ENCODE data around the gene TTLL7.
A peak's percentile ranks its signal among the peaks of the same experiment; 100 is the strongest.

TTLL7 gene, protein sequence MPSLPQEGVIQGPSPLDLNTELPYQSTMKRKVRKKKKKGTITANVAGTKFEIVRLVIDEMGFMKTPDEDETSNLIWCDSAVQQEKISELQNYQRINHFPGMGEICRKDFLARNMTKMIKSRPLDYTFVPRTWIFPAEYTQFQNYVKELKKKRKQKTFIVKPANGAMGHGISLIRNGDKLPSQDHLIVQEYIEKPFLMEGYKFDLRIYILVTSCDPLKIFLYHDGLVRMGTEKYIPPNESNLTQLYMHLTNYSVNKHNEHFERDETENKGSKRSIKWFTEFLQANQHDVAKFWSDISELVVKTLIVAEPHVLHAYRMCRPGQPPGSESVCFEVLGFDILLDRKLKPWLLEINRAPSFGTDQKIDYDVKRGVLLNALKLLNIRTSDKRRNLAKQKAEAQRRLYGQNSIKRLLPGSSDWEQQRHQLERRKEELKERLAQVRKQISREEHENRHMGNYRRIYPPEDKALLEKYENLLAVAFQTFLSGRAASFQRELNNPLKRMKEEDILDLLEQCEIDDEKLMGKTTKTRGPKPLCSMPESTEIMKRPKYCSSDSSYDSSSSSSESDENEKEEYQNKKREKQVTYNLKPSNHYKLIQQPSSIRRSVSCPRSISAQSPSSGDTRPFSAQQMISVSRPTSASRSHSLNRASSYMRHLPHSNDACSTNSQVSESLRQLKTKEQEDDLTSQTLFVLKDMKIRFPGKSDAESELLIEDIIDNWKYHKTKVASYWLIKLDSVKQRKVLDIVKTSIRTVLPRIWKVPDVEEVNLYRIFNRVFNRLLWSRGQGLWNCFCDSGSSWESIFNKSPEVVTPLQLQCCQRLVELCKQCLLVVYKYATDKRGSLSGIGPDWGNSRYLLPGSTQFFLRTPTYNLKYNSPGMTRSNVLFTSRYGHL

GRCh38 chr1:83998498-83999315, at the start of gene TTLL7:
Gene TTLL7, minus strand, starts transcription at chr1:83999132. Its CDS starts 46,921 bp downstream, at chr1:83952211.
- no peak within 1 kb of the TSS for H3K27ac ChIP-seq
- DNase-seq (ENCODE audit: low read depth, low spot score) = no peak

GRCh38 chr1:84042461-84042860, 43.5 kb upstream of the TTLL7 start:
- H3K27ac ChIP-seq = no peak overlapping the region
- no peak for DNase-seq (ENCODE audit: low read depth, low spot score)

DNA sequence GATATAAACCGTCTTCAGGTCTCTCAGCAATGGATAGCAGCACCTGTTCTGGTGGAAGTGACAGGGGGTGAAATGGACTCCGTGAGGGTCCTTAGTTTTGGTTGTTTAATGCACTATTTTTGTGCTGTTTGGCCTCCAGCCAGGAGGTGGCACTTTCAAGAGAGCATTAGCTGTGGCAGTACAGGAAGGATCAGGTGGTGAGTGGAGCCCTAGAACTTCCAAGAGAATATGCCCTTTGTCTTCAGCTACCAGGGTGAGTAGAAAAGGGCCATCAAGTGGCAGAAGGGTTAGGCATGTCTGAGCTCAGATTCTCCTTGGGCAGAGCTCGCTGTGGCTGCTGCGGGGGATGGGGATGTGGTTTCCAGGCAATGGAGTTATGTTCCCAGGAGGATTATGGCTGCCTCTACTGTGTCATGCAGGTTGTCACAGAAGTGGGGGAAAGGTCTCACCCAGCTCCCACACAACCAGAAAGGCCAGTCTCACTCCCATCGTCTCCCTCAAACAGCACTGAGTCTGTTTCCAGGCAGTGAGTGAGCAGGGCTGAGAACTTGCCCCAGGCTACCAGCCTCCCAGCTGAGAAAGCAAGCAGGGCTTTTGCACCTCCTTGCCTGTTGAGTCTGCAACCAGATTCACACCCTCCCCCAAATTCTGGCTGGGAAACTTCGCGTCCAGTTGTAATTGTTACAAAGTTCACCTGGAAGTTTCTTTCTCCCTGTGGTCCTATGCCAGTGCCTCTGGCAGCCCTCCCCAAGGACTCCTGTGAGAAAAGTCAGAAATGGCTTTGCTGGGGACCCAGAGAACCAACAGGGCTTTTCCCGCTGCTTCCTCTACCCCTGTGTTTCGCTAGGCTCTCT, 39.1 kb upstream of the TTLL7 start:
- peak; percentile 36 for DNase-seq (ENCODE audit: low read depth, low spot score)

DNA sequence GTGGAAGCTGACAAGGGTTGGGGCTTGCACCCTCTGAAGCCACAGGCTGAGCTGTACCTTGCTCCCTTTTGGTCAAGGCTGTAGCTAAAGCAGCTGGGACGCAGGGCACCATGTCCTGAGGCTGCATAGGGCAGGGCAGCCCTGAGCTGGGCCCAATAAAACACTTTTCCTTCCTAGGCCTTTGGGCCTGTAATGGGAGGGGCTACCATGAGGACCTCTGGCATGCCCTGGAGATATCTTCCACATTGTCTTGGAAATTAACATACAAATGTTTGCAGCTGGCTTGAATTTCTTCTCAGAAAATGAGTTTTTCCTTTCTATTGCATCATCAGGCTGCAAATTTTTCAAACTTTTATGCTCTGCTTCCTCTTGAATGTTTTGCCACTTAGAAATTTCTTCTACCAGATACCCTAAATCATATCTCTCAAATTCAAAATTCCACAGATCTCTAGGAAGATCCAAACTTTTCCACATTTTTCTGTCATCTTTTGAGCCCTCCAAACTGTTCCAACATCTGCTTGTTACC, 32.9 kb upstream of the TTLL7 start:
- no peak overlapping the region for H3K27ac ChIP-seq
- DNase-seq (ENCODE audit: low read depth, low spot score) = no peak

More for the DNA sequence above, 39.1 kb upstream of the TTLL7 start:
- H3K27ac ChIP-seq = no peak overlapping the region

DNA sequence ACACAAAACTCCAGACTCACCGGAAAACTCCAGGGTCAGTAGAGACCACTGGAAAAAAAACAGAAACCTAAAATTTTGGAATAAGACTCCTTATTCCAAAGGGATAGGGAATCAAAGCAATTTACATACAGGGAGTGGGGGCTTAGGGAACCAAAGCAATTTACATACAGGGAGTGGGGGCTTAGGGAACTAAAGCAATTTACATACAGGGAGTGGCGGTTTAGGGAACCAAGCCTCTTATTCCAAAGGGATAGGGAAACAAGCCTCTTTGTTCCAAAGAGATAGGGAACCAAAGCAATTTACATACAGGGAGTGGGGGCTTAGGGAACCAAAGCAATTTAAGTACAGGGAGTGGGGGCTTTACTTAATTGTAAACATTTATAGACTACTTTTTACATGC, 28.4 kb upstream of the TTLL7 start:
- H3K27ac ChIP-seq = no peak overlapping the region
- no peak for DNase-seq (ENCODE audit: low read depth, low spot score)

GRCh38 chr1:84025966-84026365, 27.0 kb upstream of the TTLL7 start:
- no peak overlapping the region for H3K27ac ChIP-seq
- no peak for DNase-seq (ENCODE audit: low read depth, low spot score)

GRCh38 chr1:84021822-84022221, 22.9 kb upstream of the TTLL7 start:
- no peak for DNase-seq (ENCODE audit: low read depth, low spot score)
- H3K27ac ChIP-seq = no peak overlapping the region

DNA sequence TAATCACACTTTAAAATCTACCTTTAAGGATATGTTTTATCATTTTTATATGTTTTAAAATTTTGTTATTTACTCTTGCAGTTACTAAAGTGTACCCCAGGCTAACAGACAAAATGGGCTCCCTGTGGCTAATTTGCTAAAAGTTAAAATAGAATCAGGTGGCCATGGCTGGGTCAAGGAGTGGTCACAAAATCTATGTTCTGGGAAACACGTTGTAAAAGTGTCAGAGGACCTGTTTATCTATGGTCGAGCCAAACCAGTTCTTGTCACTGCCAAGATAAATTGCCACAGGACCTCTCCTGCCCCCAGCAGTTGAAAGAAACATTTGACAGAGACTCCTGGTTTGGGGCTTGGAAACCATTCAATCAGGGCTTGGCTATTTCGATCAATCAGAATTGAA, 21.2 kb upstream of the TTLL7 start:
- H3K27ac ChIP-seq = no peak overlapping the region
- no peak for DNase-seq (ENCODE audit: low read depth, low spot score)

DNA sequence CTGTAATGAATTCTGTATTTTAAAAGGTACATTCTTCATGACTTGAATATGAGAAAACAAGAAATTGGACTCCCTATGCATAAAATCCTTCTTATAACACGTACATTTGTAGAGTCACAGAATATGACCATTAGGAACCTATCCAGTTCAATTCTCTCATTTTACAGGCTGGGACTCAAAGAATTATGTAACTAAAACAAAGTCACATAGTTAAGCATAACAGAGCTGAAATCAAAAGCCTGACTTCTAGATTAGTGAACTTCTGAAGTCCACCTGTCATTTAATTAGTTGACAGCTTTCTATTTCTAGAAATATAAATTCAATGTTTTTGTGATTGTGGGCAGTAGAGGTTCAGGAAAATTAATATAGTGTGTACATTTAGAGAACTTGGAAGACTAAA, 20.3 kb upstream of the TTLL7 start:
- DNase-seq (ENCODE audit: low read depth, low spot score) = no peak
- no peak overlapping the region for H3K27ac ChIP-seq

DNA sequence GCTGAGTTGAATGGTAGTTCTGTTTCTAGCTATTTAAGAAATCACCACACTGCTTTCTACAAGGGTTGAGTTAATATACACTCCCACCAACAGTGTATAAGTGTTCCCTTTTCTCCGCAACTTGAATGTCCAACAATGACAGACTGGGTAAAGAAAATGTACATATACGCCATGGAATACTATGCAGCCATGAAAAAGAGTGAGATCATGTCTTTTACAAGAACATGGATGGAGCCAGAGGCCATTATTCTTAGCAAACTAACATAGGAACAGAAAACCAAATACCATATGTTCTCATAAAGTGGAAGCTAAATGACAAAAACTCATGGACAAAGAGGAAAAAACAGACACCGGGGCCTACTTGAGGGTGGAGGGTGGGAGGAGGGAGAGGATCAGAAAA, 14.8 kb upstream of the TTLL7 start:
- no peak for DNase-seq (ENCODE audit: low read depth, low spot score)
- H3K27ac ChIP-seq = no peak overlapping the region

DNA sequence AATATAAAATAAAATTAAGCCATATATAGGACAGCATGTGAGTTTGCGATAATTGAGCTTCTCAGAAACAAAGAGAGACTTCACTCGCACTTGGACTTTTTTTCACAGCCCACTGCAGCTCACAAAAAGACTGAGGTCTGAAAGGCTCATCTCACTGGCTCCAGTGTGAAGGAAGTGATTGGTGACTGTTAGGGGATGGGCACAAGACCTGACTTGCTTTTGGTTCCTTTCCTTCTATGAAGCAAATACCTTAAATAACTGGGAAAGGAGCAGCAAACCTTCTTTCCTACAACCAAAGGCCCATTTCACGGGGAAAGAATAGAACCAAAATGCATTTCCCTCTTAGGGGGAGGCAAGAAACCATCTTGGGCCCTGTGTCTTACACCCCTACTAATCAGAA, 13.1 kb upstream of the TTLL7 start:
- no peak for DNase-seq (ENCODE audit: low read depth, low spot score)

GRCh38 chr1:84010136-84010535, 11.2 kb upstream of the TTLL7 start:
- no peak for DNase-seq (ENCODE audit: low read depth, low spot score)

More for the DNA sequence above, 13.1 kb upstream of the TTLL7 start:
- H3K27ac ChIP-seq = peak overlapping the region; percentile 53

DNA sequence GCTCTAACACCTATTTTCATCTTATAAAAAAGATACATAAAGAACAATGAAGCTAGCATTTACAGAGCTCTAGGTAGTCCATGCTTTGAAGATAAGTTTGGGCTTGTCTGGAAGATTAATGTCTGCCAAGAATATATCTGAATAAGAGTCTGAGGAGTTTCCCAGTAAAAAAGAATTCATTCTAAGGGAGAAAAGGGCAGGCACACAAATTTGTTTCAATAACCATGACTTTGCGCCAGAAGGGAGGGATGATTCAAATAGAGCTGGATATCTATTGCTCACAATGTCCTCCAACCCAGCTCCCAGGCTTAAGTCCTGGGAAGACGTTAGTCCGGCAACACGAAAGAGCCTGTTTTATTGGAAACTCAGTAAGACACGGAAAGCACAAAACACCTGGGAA, 9.7 kb upstream of the TTLL7 start:
- no peak for DNase-seq (ENCODE audit: low read depth, low spot score)
- H3K27ac ChIP-seq = peak overlapping the region; percentile 41

More at GRCh38 chr1:84010136-84010535, 11.2 kb upstream of the TTLL7 start:
- H3K27ac ChIP-seq = no peak overlapping the region

GRCh38 chr1:84006591-84006990, 7.7 kb upstream of the TTLL7 start:
- DNase-seq (ENCODE audit: low read depth, low spot score) = no peak
- H3K27ac ChIP-seq = no peak overlapping the region

DNA sequence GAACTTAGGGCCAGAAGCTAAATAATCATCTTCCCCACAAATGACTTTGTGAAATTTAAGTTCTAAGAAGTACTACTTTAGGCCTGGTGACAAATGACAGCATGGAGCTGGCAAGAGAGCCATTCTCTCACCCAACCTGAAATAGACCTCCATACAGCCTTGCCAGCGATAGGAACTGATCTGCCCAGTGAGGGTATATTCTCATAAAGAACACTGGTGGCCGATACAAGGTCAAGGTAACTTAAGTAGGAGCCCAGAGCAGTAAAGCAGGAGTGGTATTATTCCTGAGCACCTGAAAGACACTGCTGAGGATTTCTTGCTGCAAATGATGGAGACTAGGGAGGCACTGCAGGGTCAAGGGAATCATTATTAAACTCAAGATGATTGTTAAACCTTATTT, 2.6 kb upstream of the TTLL7 start:
- no peak for DNase-seq (ENCODE audit: low read depth, low spot score)
- no peak overlapping the region for H3K27ac ChIP-seq

DNA sequence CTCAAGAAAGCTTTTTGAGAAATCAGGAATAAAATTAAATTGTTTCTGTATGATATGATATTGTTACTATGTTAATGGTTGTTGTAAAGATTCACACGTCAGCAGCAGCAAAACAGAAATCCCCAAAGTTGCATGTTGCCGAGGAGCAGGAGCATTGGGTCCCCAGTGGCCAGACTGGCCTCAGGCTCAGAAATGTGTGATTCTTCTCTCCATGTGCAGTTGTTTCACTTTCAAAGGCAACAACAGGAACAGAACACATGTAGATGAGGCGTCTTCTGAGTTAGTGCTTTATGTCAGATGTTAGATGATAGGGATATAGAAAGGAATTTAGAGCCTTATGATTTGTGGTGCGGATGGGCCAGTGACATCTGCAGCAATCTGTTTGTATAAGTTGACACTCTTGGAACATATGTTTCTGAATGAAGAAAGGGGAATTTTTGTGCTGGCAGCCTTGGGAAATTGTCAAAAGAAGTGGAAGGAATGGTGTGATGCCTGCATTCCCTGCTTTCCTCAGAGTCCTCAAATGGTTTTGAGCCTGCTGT, 2.1 kb upstream of the TTLL7 start:
- no peak overlapping the region for H3K27ac ChIP-seq
- DNase-seq (ENCODE audit: low read depth, low spot score) = no peak

GRCh38 chr1:84000196-84000885, 1.4 kb upstream of the TTLL7 start:
- DNase-seq (ENCODE audit: low read depth, low spot score) = no peak
- no peak overlapping the region for H3K27ac ChIP-seq

DNA sequence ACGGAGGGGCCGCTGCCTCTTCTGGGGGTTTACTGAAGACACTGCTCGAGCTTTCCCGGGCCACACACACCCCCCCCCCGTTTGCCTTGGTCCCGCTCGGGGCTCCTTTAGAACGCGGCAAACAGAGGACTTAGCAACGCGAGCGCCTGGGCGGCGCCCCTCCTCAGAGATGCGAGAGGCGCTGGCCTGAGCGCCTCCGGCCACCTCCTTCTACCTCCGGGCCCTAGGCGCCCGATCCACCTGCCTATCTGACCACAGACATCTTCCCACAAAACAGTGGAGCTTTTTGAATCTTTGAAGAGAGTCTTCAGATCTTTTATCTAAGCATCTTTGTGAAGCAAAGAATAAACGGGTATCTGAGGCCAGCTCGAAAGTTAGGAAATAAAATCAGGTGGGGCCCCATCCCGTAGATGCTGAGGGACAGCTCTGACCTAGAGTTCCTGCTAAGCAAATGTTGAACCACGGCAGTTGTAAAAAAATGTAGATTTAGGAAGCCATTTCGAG, 436 bp upstream of the TTLL7 start:
- no peak overlapping the region for H3K27ac ChIP-seq
- DNase-seq (ENCODE audit: low read depth, low spot score) = no peak
